Neutrophil (primary cell): ENCODE data around the gene C17orf113.

Experiments used
- H3K27ac ChIP-seq: fragments of 200-600 bp; sonication (generic); 2 replicates; pipeline ENCODE4 v1.5.1; 2016; ENCODE audit warnings: mild to moderate bottlenecking, moderate library complexity
- H3K27me3 ChIP-seq: fragments of 200-600 bp; sonication (generic); 2 replicates; pipeline ENCODE4 v1.6.0; 2016; ENCODE audit warnings: mild to moderate bottlenecking
- H3K36me3 ChIP-seq: fragments of 200-600 bp; sonication (generic); 2 replicates; pipeline ENCODE4 v1.5.1; 2017
- H3K4me1 ChIP-seq, 2 experiments: fragments of 200-600 bp in 1 of 2; sonication (generic) in 1 of 2; 1 replicate in 1 of 2; 2 replicates in 1 of 2; pipeline versions ENCODE4 v1.5.1 to v1.6.1; 2013 to 2016; ENCODE audit warnings: low read depth in 1 of 2, low read length in 1 of 2, mild to moderate bottlenecking in 1 of 2, moderate library complexity in 1 of 2; ENCODE audit not compliant: control insufficient read depth in 1 of 2, insufficient read depth in 1 of 2
- H3K4me3 ChIP-seq, 2 experiments: fragments of 200-600 bp in 1 of 2; sonication (generic) in 1 of 2; 1 replicate in 1 of 2; 2 replicates in 1 of 2; pipeline ENCODE4 v1.5.1; 2013 to 2016; ENCODE audit warnings: low read depth in 1 of 2, low read length in 1 of 2, mild to moderate bottlenecking in 1 of 2, moderate library complexity in 1 of 2
- H3K9me3 ChIP-seq: fragments of 200-600 bp; sonication (generic); 2 replicates; pipeline ENCODE4 v1.5.1; 2016
- CTCF ChIP-seq: fragments of 200-600 bp; sonication (generic); IDR thresholded peaks from 2 replicates; pipeline ENCODE4 v1.5.1; 2016; ENCODE audit warnings: antibody characterized with exemption

C17orf113 gene

GRCh38 chr17:42087042-42087701 is 36.8 kb upstream of the C17orf113 start:
- no peak overlapping the region for H3K4me3 ChIP-seq
- no peaks in the 10 kb centered on the region for H3K36me3 ChIP-seq
- H3K27ac ChIP-seq, result no peak overlapping the region
- no peaks in the 10 kb centered on the region for H3K9me3 ChIP-seq
- no peaks in the 10 kb centered on the region for H3K4me1 ChIP-seq
- peaks cover 5% of the 10 kb centered on the region for H3K27me3 ChIP-seq
- no peak for TF ChIP-seq CTCF

DNA sequence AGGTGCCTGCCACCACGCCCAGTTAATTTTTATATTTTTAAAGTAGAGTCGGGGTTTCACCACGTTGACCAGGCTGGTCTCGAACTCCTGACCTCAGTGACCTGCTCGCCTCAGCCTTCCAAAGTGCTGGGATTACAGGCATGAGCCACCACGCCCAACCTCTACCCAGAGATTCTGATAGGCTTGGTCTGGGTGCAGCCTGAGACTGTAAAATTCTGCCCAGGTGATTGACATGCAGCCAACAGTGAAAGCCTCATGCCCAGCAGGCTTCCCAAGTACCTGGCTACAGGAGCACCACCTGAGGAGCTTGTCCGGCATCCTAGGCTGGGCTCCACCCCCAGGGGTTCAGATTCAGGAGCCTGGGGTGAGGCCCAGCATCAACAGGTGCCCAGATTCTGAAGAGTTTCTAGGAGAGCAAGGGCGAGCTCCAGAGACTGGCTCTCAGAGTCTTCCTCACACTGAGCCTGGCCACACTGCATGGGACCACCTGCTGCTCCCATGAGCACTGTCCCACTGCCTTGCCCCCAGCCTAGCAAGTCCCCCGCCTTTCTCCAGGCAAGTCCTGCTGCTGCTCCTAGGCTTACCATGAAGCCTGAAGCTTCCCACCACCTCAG is 31.2 kb upstream of the C17orf113 start:
- Histone ChIP-seq H3K9me3 (no peaks in the 10 kb centered on the region), H3K27ac (no peak overlapping the region), H3K4me3 (no peak overlapping the region), H3K27me3 (peaks cover 4% of the 10 kb centered on the region), H3K4me1 (no peaks in the 10 kb centered on the region), H3K36me3 (no peaks in the 10 kb centered on the region)
- no peak for TF ChIP-seq CTCF

GRCh38 chr17:42079541-42079940 is 29.1 kb upstream of the C17orf113 start:
- Histone ChIP-seq H3K9me3 (no peaks in the 10 kb centered on the region), H3K4me1 (no peaks in the 10 kb centered on the region), H3K4me3 (no peak overlapping the region), H3K36me3 (no peaks in the 10 kb centered on the region), H3K27ac (no peak overlapping the region), H3K27me3 (peaks cover 10% of the 10 kb centered on the region)
- TF ChIP-seq CTCF, result no peak

DNA sequence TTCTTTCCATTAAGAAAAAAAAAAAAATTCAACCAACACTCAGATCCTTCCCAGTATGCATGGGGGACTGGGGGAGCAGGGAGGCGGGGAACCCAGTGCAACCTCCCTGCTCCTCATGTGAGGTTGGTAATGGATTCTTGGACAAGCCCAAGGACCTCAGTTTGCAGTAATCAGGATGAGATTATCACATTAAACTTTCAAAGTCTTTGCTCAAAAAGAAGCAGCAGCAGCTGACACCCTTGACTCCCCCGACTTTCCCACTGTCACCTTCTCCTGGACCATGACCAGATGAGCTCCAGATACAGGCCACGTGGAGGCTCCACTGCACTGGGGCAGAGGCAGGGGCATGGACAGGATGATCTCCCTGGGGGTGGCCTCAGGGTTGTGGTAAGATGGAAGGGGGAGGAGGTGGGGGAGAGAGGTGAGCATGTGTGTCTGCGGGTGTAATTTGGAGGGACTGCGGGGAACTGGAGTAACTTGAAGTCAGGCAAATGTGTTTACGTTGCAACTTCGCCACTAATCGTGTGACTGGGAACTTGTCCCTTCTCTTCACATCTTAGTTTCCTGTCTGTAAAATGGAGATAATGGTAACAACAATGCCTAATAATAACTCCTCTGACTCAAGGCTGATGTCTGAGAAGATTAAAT is 28.1 kb upstream of the C17orf113 start:
- Histone ChIP-seq H3K4me1 (no peaks in the 10 kb centered on the region), H3K4me3 (no peak overlapping the region), H3K27ac (no peak overlapping the region), H3K36me3 (no peaks in the 10 kb centered on the region), H3K27me3 (peaks cover 19% of the 10 kb centered on the region), H3K9me3 (no peaks in the 10 kb centered on the region)
- no peak for TF ChIP-seq CTCF

DNA sequence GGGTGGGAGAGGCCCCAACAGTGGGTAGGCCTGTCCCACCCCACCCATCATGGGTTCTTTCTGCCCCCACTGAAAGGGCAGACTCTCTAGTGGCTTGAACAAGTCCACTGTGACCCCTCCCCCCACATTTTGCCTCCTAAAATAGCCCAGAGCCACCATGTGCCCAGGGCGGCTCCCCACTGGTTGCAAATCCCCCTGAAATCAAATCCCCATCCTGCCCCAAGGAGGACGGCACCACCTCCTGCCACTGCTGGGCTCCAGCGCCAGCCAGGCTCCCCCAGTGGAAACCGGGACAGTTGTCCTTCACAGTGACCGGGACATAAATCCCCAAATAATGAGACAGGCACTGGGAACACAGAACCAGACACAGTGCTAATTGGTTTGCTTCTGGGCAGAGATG is 27.4 kb upstream of the C17orf113 start:
- H3K27ac ChIP-seq, result no peak overlapping the region
- H3K9me3 ChIP-seq, result no peaks in the 10 kb centered on the region
- no peak overlapping the region for H3K4me3 ChIP-seq
- peaks cover 26% of the 10 kb centered on the region for H3K27me3 ChIP-seq
- TF ChIP-seq CTCF, result no peak
- H3K36me3 ChIP-seq, result no peaks in the 10 kb centered on the region
- peaks cover 0 to 2% of the 10 kb centered on the region in 2 experiments for H3K4me1 ChIP-seq
